Lung (tissue), 12 donors: Measurements from ENCODE around the gene TUFT1. TPM values are rescaled to one million over a fixed set of nuclear protein-coding genes. Genes with fewer than 3 reads are reported as not detected.

Experiments
- ATAC-seq: fragments of 200-7000 bp; cut with Tn5 transposase; one replicate; pipeline ENCODE4 v1.9.1; 2020; ENCODE audit warnings: moderate number of reproducible peaks; ENCODE audit not compliant: insufficient read depth, low FRiP score
- DNase-seq, 3 donors: peaks; one replicate each; pipeline ENCODE4 v3.0.0-alpha.2; 2013 to 2017
- H3K27ac ChIP-seq, 2 donors: one replicate each; pipeline ENCODE4 v1.5.1; 2013; ENCODE audit warnings: mild to moderate bottlenecking in 2 of 2, moderate library complexity in 2 of 2, control low read depth in 1 of 2, inconsistent platforms in 1 of 2, low read depth in 1 of 2, low read length in 1 of 2
- H3K27me3 ChIP-seq, 3 donors: one replicate each; pipeline ENCODE4 v1.5.1; 2013; ENCODE audit warnings: low read length in 2 of 3; ENCODE audit not compliant: control insufficient read depth in 3 of 3, insufficient read depth in 3 of 3
- H3K36me3 ChIP-seq, 4 donors: one replicate each; pipeline ENCODE4 v1.5.1; 2013; ENCODE audit warnings: low read length in 4 of 4, mild to moderate bottlenecking in 1 of 4, moderate library complexity in 1 of 4; ENCODE audit not compliant: control insufficient read depth in 4 of 4, insufficient read depth in 4 of 4
- H3K4me1 ChIP-seq, 5 donors: one replicate each; pipeline ENCODE4 v1.5.1; 2013; ENCODE audit warnings: low read length in 5 of 5, mild to moderate bottlenecking in 2 of 5, moderate library complexity in 1 of 5; ENCODE audit not compliant: control insufficient read depth in 5 of 5, insufficient read depth in 5 of 5
- H3K4me3 ChIP-seq: one replicate; pipeline ENCODE4 v1.5.1; 2013; ENCODE audit warnings: mild to moderate bottlenecking, control low read depth, moderate library complexity
- H3K9ac ChIP-seq, 2 donors: one replicate each; pipeline ENCODE4 v1.5.1; 2013; ENCODE audit warnings: low read length in 2 of 2, control low read depth in 1 of 2; ENCODE audit not compliant: insufficient read depth in 1 of 2
- H3K9me3 ChIP-seq, 4 donors: one replicate each; pipeline ENCODE4 v1.5.1; 2013; ENCODE audit warnings: low read length in 3 of 4, mild to moderate bottlenecking in 1 of 4, moderate library complexity in 1 of 4; ENCODE audit not compliant: control insufficient read depth in 4 of 4, insufficient read depth in 3 of 4
- WGBS, 2 donors: extraction: QIAGEN DNeasy Blood & Tissue Kit; methylation state at CpG; one replicate each; pipeline ENCODE4 v1.1.7; 2013; 5-methylcytosine and 5-hydroxymethylcytosine counted together
- polyA plus RNA-seq, 2 donors: library from polyadenylated mRNA; stranded (reverse); fragments of 200-250 nt; gene quantifications; one replicate each; pipeline ENCODE4 v1.2.1, GENCODE V29; 2013
- total RNA-seq, 2 donors: library from RNA; depleted of rRNA in 1 of 2; stranded (reverse); fragments of >200 nt in 1 of 2; gene quantifications; one replicate each; pipeline ENCODE4 v1.2.1, GENCODE V29; 2014 to 2021
- TF ChIP-seq, protein P1 (sequence below): IDR thresholded peaks from 2 replicates; pipeline ENCODE4 v1.5.1; 2012; ENCODE audit warnings: mild to moderate bottlenecking; ENCODE audit errors: control extremely low read depth, extremely low read depth
- donor health status: control.
- donor health status: control.
- donor health status: Bipolar disorder and iron deficiency.
- donor health status: healthy.
- donor health status: DM: yes; HTN: yes; CAD: no.

TUFT1 gene
- total and polyA plus RNA-seq, 4 donors = 5.6 to 13.9 (median 7.7) TPM

GRCh38 chr1:151499930-151500329, 40.2 kb upstream of the TUFT1 start:
- TF ChIP-seq, protein P1, sequence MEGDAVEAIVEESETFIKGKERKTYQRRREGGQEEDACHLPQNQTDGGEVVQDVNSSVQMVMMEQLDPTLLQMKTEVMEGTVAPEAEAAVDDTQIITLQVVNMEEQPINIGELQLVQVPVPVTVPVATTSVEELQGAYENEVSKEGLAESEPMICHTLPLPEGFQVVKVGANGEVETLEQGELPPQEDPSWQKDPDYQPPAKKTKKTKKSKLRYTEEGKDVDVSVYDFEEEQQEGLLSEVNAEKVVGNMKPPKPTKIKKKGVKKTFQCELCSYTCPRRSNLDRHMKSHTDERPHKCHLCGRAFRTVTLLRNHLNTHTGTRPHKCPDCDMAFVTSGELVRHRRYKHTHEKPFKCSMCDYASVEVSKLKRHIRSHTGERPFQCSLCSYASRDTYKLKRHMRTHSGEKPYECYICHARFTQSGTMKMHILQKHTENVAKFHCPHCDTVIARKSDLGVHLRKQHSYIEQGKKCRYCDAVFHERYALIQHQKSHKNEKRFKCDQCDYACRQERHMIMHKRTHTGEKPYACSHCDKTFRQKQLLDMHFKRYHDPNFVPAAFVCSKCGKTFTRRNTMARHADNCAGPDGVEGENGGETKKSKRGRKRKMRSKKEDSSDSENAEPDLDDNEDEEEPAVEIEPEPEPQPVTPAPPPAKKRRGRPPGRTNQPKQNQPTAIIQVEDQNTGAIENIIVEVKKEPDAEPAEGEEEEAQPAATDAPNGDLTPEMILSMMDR = no peak
- no peak for ATAC-seq
- H3K27ac ChIP-seq = no peak overlapping the region
- 88 to 91% methylated on average over 1 of the region's 1 CpG for WGBS, 2 donors
- H3K36me3 ChIP-seq = no peaks in the 10 kb centered on the region
- H3K4me1 ChIP-seq = peaks cover 0 to 18% (median 9%) of the 10 kb centered on the region in 5 donors
- DNase-seq = no peak
- H3K27me3 ChIP-seq = peaks cover 0 to 4% (median 0%) of the 10 kb centered on the region in 3 donors
- no peaks in the 10 kb centered on the region for H3K9me3 ChIP-seq
- no peak overlapping the region for H3K9ac ChIP-seq
- no peak overlapping the region for H3K4me3 ChIP-seq

GRCh38 chr1:151501474-151501873, 38.6 kb upstream of the TUFT1 start:
- H3K36me3 ChIP-seq = no peaks in the 10 kb centered on the region
- H3K4me3 ChIP-seq = no peak overlapping the region
- WGBS, 2 donors = 62 to 84% methylated on average over 10 of the region's 10 CpGs
- H3K9ac ChIP-seq = no peak overlapping the region
- TF ChIP-seq, protein P1 = no peak
- DNase-seq (no peak), ATAC-seq (no peak)
- peaks cover 0 to 7% (median 4%) of the 10 kb centered on the region in 3 donors for H3K27me3 ChIP-seq
- H3K27ac ChIP-seq = no peak overlapping the region
- no peaks in the 10 kb centered on the region for H3K9me3 ChIP-seq
- H3K4me1 ChIP-seq = peaks cover 0 to 18% (median 8%) of the 10 kb centered on the region in 5 donors

DNA sequence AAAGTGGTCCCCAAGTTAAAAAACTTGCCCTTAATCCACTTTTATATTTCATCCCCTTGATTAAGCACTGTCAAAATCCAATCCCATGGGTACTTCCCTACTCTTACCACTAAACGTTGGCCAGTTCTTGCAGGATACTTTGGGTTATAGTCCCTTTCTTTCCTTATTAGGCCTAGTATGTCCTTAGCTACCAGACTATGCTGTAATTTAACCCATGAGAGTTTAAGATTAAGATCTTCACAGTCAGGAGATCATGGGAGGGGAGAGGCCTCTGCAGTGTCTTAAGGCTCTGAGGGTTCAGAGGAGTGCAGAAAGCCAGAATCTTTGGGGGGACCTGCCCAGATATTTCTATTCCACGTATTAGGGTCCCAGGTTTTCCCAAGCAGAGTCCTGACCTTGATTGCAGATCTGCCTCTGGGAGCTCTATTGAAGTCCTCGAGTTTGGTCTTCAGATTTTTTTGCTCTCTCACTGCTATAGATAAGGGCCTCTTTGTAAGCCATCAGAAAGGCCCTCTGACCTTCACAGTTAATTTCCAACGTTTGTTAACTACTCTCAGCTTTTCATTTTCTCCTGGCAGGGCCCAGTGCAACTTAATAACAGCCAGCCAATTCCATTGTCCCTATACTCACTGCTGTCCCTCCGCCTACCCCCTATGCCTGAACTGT, 37.9 kb upstream of the TUFT1 start:
- H3K36me3 ChIP-seq = no peaks in the 10 kb centered on the region
- peak overlapping the region in 1 of 2 donors; percentile 42 for H3K9ac ChIP-seq
- TF ChIP-seq, protein P1 = no peak
- DNase-seq (peak; percentile 20 to 80 (median 61)), ATAC-seq (no peak)
- H3K4me1 ChIP-seq = peaks cover 0 to 18% (median 8%) of the 10 kb centered on the region in 5 donors
- peaks cover 0 to 7% (median 4%) of the 10 kb centered on the region in 3 donors for H3K27me3 ChIP-seq
- no peak overlapping the region for H3K27ac ChIP-seq
- no peak overlapping the region for H3K4me3 ChIP-seq
- no peaks in the 10 kb centered on the region for H3K9me3 ChIP-seq
- WGBS, 2 donors = 58 to 76% methylated on average over 5 of the region's 5 CpGs
